Hepatocyte (in vitro differentiated cells): ENCODE measurements around the gene RPH3AL. TPM values are rescaled to one million over a fixed set of nuclear protein-coding genes. Genes with fewer than 3 reads are reported as not detected.

Experiments
- DNase-seq: peaks from one replicate; pipeline ENCODE4 v3.0.0-alpha.2; 2016; ENCODE audit warnings: low spot score
- H2AFZ ChIP-seq: fragments of 200-600 bp; sonication (generic); 2 replicates; pipeline ENCODE4 v1.6.0; 2016; ENCODE audit warnings: antibody characterized with exemption, mild to moderate bottlenecking
- H3K27ac ChIP-seq: fragments of 200-600 bp; sonication (generic); 2 replicates; pipeline ENCODE4 v1.5.1; 2016; ENCODE audit warnings: mild to moderate bottlenecking
- H3K27me3 ChIP-seq: fragments of 200-600 bp; sonication (generic); 2 replicates; pipeline ENCODE4 v1.6.1; 2016
- H3K36me3 ChIP-seq: fragments of 200-600 bp; sonication (generic); replicated peaks from 2 replicates; pipeline ENCODE4 v1.5.1; 2016; ENCODE audit warnings: low read depth; ENCODE audit not compliant: insufficient read depth
- H3K4me1 ChIP-seq: fragments of 200-600 bp; sonication (generic); 2 replicates; pipeline ENCODE4 v1.5.1; 2016; ENCODE audit warnings: mild to moderate bottlenecking, moderate library complexity; ENCODE audit not compliant: insufficient read depth
- H3K4me2 ChIP-seq: fragments of 200-600 bp; sonication (generic); 2 replicates; pipeline ENCODE4 v1.6.0; 2016
- H3K4me3 ChIP-seq: fragments of 200-600 bp; sonication (generic); 2 replicates; pipeline ENCODE4 v1.5.1; 2016; ENCODE audit warnings: mild to moderate bottlenecking
- H3K79me2 ChIP-seq: fragments of 200-600 bp; sonication (generic); 2 replicates; pipeline ENCODE4 v1.6.0; 2017; ENCODE audit warnings: mild to moderate bottlenecking
- H3K9me2 ChIP-seq: fragments of 200-600 bp; sonication (generic); replicated peaks from 2 replicates; pipeline ENCODE4 v1.6.0; 2017; ENCODE audit warnings: mild to moderate bottlenecking; ENCODE audit not compliant: insufficient read depth
- H3K9me3 ChIP-seq: fragments of 200-600 bp; sonication (generic); 2 replicates; pipeline ENCODE4 v1.5.1; 2016; ENCODE audit warnings: low read depth, mild to moderate bottlenecking
- H4K20me1 ChIP-seq: fragments of 200-600 bp; sonication (generic); 2 replicates; pipeline ENCODE4 v1.6.0; 2016; ENCODE audit warnings: mild to moderate bottlenecking; ENCODE audit not compliant: insufficient read depth, poor library complexity, severe bottlenecking
- CTCF ChIP-seq: fragments of 200-600 bp; sonication (generic); IDR thresholded peaks from 2 replicates; pipeline ENCODE4 v1.5.1; 2016; ENCODE audit warnings: antibody characterized with exemption, mild to moderate bottlenecking; ENCODE audit not compliant: poor library complexity
- EZH2 ChIP-seq: fragments of 200-600 bp; sonication (generic); IDR thresholded peaks from 2 replicates; pipeline ENCODE4 v1.6.1; 2016; ENCODE audit warnings: antibody characterized with exemption, mild to moderate bottlenecking, borderline replicate concordance
- EZH2phosphoT487 ChIP-seq: fragments of 200-600 bp; sonication (generic); IDR thresholded peaks from one replicate; pipeline ENCODE4 v1.6.1; 2018; ENCODE audit warnings: antibody characterized with exemption, mild to moderate bottlenecking, low read depth, moderate library complexity; ENCODE audit not compliant: unreplicated experiment, severe bottlenecking
- WGBS: methylation state at CpG from one replicate; pipeline ENCODE4 v1.1.6; 2016; ENCODE audit warnings: low lambda C conversion rate; ENCODE audit errors: missing lambda C conversion rate; 5-methylcytosine and 5-hydroxymethylcytosine counted together
- polyA plus RNA-seq: library from polyadenylated mRNA; unstranded; fragments of >200 nt; fragmentation: Nextera tagmentation; extraction: Ambion mirVana; gene quantifications from 2 replicates; pipeline ENCODE4 v1.2.1, GENCODE V29; 2016
- total RNA-seq: library from RNA; depleted of rRNA; stranded (reverse); fragments of >200 nt; gene quantifications from 2 replicates; pipeline ENCODE4 v1.2.3, GENCODE V29; 2014

The RPH3AL gene
- total and polyA plus RNA-seq, 2 experiments from 2014 or later: 7.0 to 7.6 TPM

GRCh38 chr17:252456-252855 lies 100.2 kb downstream of the RPH3AL start:
- H4K20me1 ChIP-seq: no peaks in the 10 kb centered on the region
- no peaks in the 10 kb centered on the region for H3K36me3 ChIP-seq
- no peaks in the 10 kb centered on the region for H3K4me1 ChIP-seq
- H3K79me2 ChIP-seq: no peaks in the 10 kb centered on the region
- H3K9me3 ChIP-seq: no peaks in the 10 kb centered on the region
- no peaks in the 10 kb centered on the region for H3K9me2 ChIP-seq
- DNase-seq: no peak
- H3K27ac ChIP-seq: no peak overlapping the region
- H3K4me3 ChIP-seq: no peak overlapping the region
- no peak overlapping the region for H2AFZ ChIP-seq
- H3K27me3 ChIP-seq: no peaks in the 10 kb centered on the region
- WGBS: 87% methylated on average over 13 of the region's 13 CpGs
- no peak for TF ChIP-seq EZH2phosphoT487
- TF ChIP-seq EZH2: no peak
- no peak for TF ChIP-seq CTCF
- no peak overlapping the region for H3K4me2 ChIP-seq

DNA sequence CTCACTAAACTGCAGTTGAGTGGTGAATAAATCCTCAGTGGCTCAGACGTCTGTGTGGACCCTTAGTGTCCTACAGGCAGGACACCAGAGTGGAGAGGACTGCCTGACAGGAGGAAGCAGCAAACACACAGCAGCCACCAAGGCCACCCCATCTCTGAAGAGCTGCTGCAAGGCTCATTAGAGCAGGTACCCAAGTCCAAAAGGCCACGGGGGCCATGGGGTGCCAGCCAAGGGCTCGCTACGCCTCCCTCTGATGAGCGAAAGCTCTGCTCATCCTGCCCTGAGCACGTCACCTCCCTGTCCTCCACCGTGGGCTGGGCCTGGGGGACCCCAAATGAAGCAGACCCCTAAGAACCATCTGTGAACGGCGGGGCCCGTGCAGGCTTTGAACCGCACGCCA lies 101.1 kb downstream of the RPH3AL start:
- H3K36me3 ChIP-seq: no peaks in the 10 kb centered on the region
- H3K27ac ChIP-seq: no peak overlapping the region
- DNase-seq: no peak
- H3K4me3 ChIP-seq: no peak overlapping the region
- TF ChIP-seq EZH2phosphoT487 (no peak), EZH2 (no peak), CTCF (no peak)
- no peaks in the 10 kb centered on the region for H4K20me1 ChIP-seq
- no peaks in the 10 kb centered on the region for H3K9me3 ChIP-seq
- no peak overlapping the region for H2AFZ ChIP-seq
- H3K4me1 ChIP-seq: no peaks in the 10 kb centered on the region
- 92% methylated on average over 12 of the region's 12 CpGs for WGBS
- no peak overlapping the region for H3K4me2 ChIP-seq
- no peaks in the 10 kb centered on the region for H3K27me3 ChIP-seq
- H3K79me2 ChIP-seq: no peaks in the 10 kb centered on the region
- H3K9me2 ChIP-seq: no peaks in the 10 kb centered on the region

DNA sequence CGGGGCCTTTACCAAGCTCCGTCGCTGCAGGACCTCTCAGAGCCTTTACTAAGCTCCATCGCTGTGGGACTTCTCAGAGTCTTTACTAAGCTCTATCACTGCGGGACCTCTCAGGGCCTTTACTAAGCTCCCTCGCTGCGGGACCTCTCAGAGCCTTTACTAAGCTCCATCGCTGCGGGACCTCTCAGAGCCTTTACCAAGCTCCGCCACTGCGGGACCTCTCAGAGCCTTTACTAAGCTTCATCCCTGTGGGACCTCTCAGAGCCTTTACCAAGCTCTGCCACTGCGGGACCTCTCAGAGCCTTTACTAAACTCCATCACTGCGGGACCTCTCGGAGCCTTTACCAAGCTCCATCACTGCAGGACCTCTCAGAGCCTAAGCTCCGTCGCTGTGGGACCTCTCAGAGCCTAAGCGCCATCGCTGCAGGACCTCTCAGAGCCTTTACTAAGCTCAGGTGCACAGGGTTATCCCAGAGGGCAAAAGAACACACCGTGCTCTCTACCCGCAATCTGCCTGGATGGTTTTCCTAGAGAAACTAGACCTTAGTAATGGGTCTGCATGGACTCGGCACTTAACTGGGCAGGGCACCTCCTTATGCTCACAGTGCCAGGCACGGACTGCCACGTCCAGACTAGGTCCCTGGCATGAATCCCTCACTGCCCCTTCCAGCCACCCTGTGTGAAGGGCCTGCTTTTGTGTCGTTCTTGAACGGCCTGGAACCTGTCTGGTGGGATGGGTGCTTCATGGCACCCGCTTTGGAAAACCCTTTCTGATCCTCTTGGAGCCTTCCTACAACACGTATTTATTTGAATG lies 101.9 kb downstream of the RPH3AL start:
- DNase-seq: no peak
- TF ChIP-seq EZH2 (no peak), CTCF (no peak), EZH2phosphoT487 (no peak)

More for the DNA sequence above, 101.9 kb downstream of the RPH3AL start:
- H3K4me1 ChIP-seq: no peaks in the 10 kb centered on the region
- H3K36me3 ChIP-seq: no peaks in the 10 kb centered on the region
- H3K27me3 ChIP-seq: no peaks in the 10 kb centered on the region
- H3K79me2 ChIP-seq: no peaks in the 10 kb centered on the region
- H3K27ac ChIP-seq: no peak overlapping the region
- no peaks in the 10 kb centered on the region for H3K9me2 ChIP-seq
- no peaks in the 10 kb centered on the region for H3K9me3 ChIP-seq
- H2AFZ ChIP-seq: no peak overlapping the region
- no peak overlapping the region for H3K4me2 ChIP-seq
- WGBS: 96% methylated on average over 27 of the region's 27 CpGs
- no peak overlapping the region for H3K4me3 ChIP-seq
- H4K20me1 ChIP-seq: no peaks in the 10 kb centered on the region
